H9 (cell line): ENCODE measurements around the gene WDR5B. TPM values are rescaled to one million over a fixed set of nuclear protein-coding genes. Genes with fewer than 3 reads are reported as not detected.

Experiments used
- DNase-seq: peaks from one replicate; pipeline ENCODE4 v3.0.0-alpha.2; 2017
- H2AFZ ChIP-seq: one replicate; pipeline ENCODE4 v1.6.1; 2013; ENCODE audit warnings: mild to moderate bottlenecking, low read length, control low read depth, moderate library complexity
- H2AK5ac ChIP-seq: 2 replicates; pipeline ENCODE4 v1.6.1; 2013; ENCODE audit warnings: low read length, control low read depth, mixed read lengths; ENCODE audit not compliant: insufficient read length
- H2BK120ac ChIP-seq: one replicate; pipeline ENCODE4 v1.6.1; 2013; ENCODE audit warnings: low read depth, mild to moderate bottlenecking, low read length, control low read depth, inconsistent platforms; ENCODE audit not compliant: poor library complexity, severe bottlenecking
- H2BK12ac ChIP-seq: 2 replicates; pipeline ENCODE4 v1.6.1; 2013; ENCODE audit warnings: low read length, control low read depth, mixed read lengths, low read depth; ENCODE audit not compliant: insufficient read length
- H2BK15ac ChIP-seq: 2 replicates; pipeline ENCODE4 v1.6.1; 2013; ENCODE audit warnings: low read depth, low read length, control low read depth
- H2BK20ac ChIP-seq: one replicate; pipeline ENCODE4 v1.6.1; 2013; ENCODE audit warnings: low read depth, mild to moderate bottlenecking, low read length, control low read depth, inconsistent platforms; ENCODE audit not compliant: poor library complexity, severe bottlenecking
- H2BK5ac ChIP-seq: 2 replicates; pipeline ENCODE4 v1.6.1; 2013; ENCODE audit warnings: low read length, control low read depth, mixed read lengths; ENCODE audit not compliant: insufficient read length
- H3K14ac ChIP-seq: 2 replicates; pipeline ENCODE4 v1.6.1; 2013; ENCODE audit warnings: low read length, control low read depth; ENCODE audit not compliant: insufficient read depth
- H3K18ac ChIP-seq: 2 replicates; pipeline ENCODE4 v1.6.1; 2013; ENCODE audit warnings: low read depth, mild to moderate bottlenecking, mixed read lengths, low read length, control low read depth; ENCODE audit not compliant: insufficient read length
- H3K23ac ChIP-seq: 2 replicates; pipeline ENCODE4 v1.6.1; 2013; ENCODE audit warnings: low read length, control low read depth, mixed read lengths, low read depth; ENCODE audit not compliant: insufficient read length
- H3K23me2 ChIP-seq: 2 replicates; pipeline ENCODE4 v1.6.1; 2013; ENCODE audit warnings: low read depth, mild to moderate bottlenecking, mixed read lengths, low read length, control low read depth; ENCODE audit not compliant: insufficient read length, poor library complexity, severe bottlenecking
- H3K27ac ChIP-seq: 2 replicates; pipeline ENCODE4 v1.5.1; 2013; ENCODE audit warnings: low read length, control low read depth, mixed read lengths, low read depth; ENCODE audit not compliant: insufficient read length
- H3K27me3 ChIP-seq: 2 replicates; pipeline ENCODE4 v1.6.1; 2013; ENCODE audit warnings: low read length, control low read depth, inconsistent platforms; ENCODE audit not compliant: insufficient read depth
- H3K4ac ChIP-seq: 2 replicates; pipeline ENCODE4 v1.6.1; 2013; ENCODE audit warnings: low read depth, mild to moderate bottlenecking, control low read depth, inconsistent platforms, low read length, moderate library complexity
- H3K4me1 ChIP-seq: 2 replicates; pipeline ENCODE4 v1.6.1; 2013; ENCODE audit warnings: low read length, control low read depth, inconsistent platforms; ENCODE audit not compliant: insufficient read depth
- H3K4me2 ChIP-seq: 2 replicates; pipeline ENCODE4 v1.6.1; 2013; ENCODE audit warnings: low read length, control low read depth, mixed read lengths; ENCODE audit not compliant: insufficient read length, insufficient read depth
- H3K56ac ChIP-seq: 2 replicates; pipeline ENCODE4 v1.6.1; 2013; ENCODE audit warnings: low read depth, mild to moderate bottlenecking, mixed read lengths, low read length, control low read depth; ENCODE audit not compliant: insufficient read length
- H3K79me1 ChIP-seq: 2 replicates; pipeline ENCODE4 v1.6.1; 2013; ENCODE audit warnings: low read depth, mild to moderate bottlenecking, moderate library complexity, low read length, control low read depth, inconsistent platforms; ENCODE audit not compliant: insufficient read depth, poor library complexity, severe bottlenecking
- H3K79me2 ChIP-seq: 2 replicates; pipeline ENCODE4 v1.6.1; 2013; ENCODE audit warnings: low read length, control low read depth, inconsistent platforms; ENCODE audit not compliant: insufficient read depth
- H3K9ac ChIP-seq: 2 replicates; pipeline ENCODE4 v1.6.1; 2013; ENCODE audit warnings: low read length, control low read depth, mixed read lengths; ENCODE audit not compliant: insufficient read length; ENCODE audit errors: extremely low read depth
- H3K9me3 ChIP-seq: one replicate; pipeline ENCODE4 v1.6.1; 2013; ENCODE audit warnings: low read depth, low read length, inconsistent platforms; ENCODE audit not compliant: control insufficient read depth
- H3T11ph ChIP-seq: one replicate; pipeline ENCODE4 v1.6.1; 2013; ENCODE audit warnings: mild to moderate bottlenecking, low read length, control low read depth, inconsistent platforms
- H4K20me1 ChIP-seq: one replicate; pipeline ENCODE4 v1.6.1; 2013; ENCODE audit not compliant: control insufficient read depth, insufficient read length, insufficient read depth
- H4K5ac ChIP-seq: 2 replicates; pipeline ENCODE4 v1.6.1; 2013; ENCODE audit warnings: low read depth, mild to moderate bottlenecking, mixed read lengths, low read length, control low read depth; ENCODE audit not compliant: insufficient read length
- H4K8ac ChIP-seq: replicated peaks from 2 replicates; pipeline ENCODE4 v1.6.1; 2013; ENCODE audit warnings: low read length, control low read depth, mixed read lengths, low read depth; ENCODE audit not compliant: insufficient read length
- H4K91ac ChIP-seq: 2 replicates; pipeline ENCODE4 v1.6.1; 2013; ENCODE audit warnings: low read depth, mild to moderate bottlenecking, moderate library complexity, mixed read lengths, low read length, control low read depth; ENCODE audit not compliant: insufficient read length
- H3K27ac Mint-ChIP-seq, 3 experiments: 2 replicates in 2 of 3; 3 replicates in 1 of 3; pipeline ENCODE4 v1.8.0; 2020 to 2021; ENCODE audit warnings: mixed read lengths in 3 of 3, mild to moderate bottlenecking in 1 of 3, moderate library complexity in 1 of 3
- H3K27me3 Mint-ChIP-seq: 2 replicates; pipeline ENCODE4 v1.8.0; 2021; ENCODE audit warnings: low read depth, mild to moderate bottlenecking, moderate library complexity, mixed read lengths
- H3K36me3 Mint-ChIP-seq, 3 experiments: 2 replicates in 2 of 3; 3 replicates in 1 of 3; pipeline ENCODE4 v1.8.0; 2020 to 2021; ENCODE audit warnings: low read depth in 3 of 3, mixed read lengths in 3 of 3; ENCODE audit not compliant: insufficient read depth in 1 of 3
- H3K4me1 Mint-ChIP-seq, 2 experiments: 2 replicates each; pipeline ENCODE4 v1.8.0; 2020; ENCODE audit warnings: mixed read lengths in 2 of 2
- H3K4me3 Mint-ChIP-seq, 2 experiments: 2 replicates in 1 of 2; 3 replicates in 1 of 2; pipeline ENCODE4 v1.8.0; 2020 to 2021; ENCODE audit warnings: mild to moderate bottlenecking in 2 of 2, mixed read lengths in 2 of 2, moderate library complexity in 1 of 2
- H3K9me3 Mint-ChIP-seq, 2 experiments: 2 replicates in 1 of 2; 3 replicates in 1 of 2; pipeline ENCODE4 v1.8.0; 2020; ENCODE audit warnings: mild to moderate bottlenecking in 2 of 2, mixed read lengths in 2 of 2, moderate library complexity in 1 of 2
- CTCF ChIP-seq: fragments of 200-600 bp; sonication (generic); conservative IDR thresholded peaks from 3 replicates; pipeline ENCODE4 v1.8.0; 2021; ENCODE audit warnings: antibody characterized with exemption, mild to moderate bottlenecking
- WGBS: extraction: QIAGEN DNeasy Blood & Tissue Kit; methylation state at CpG from one replicate; pipeline ENCODE4 v1.1.7; 2013; ENCODE audit warnings: missing lambda C conversion rate, low lambda C conversion rate, mixed read lengths; ENCODE audit not compliant: insufficient read length; ENCODE audit errors: extremely low coverage; 5-methylcytosine and 5-hydroxymethylcytosine counted together
- total RNA-seq: library from RNA; stranded (reverse); gene quantifications from 2 replicates; pipeline ENCODE4 v1.2.1, GENCODE V29; 2021

The WDR5B gene
- total RNA-seq, 1 experiment from 2014 or later = 3.7 TPM

- Histone ChIP-seq H4K91ac (no peak overlapping the region), H2BK120ac (no peak overlapping the region), H3K4ac (no peak overlapping the region), H4K5ac (no peak overlapping the region), H2BK20ac (no peak overlapping the region), H3K9ac (no peak overlapping the region), H3K4me1 (no peaks in the 10 kb centered on the region), H2BK15ac (no peak overlapping the region), H3K56ac (no peak overlapping the region), H3K27me3 (no peaks in the 10 kb centered on the region), H2BK12ac (no peak overlapping the region), H3T11ph (no peak overlapping the region), H4K8ac (no peak overlapping the region), H3K79me2 (no peaks in the 10 kb centered on the region; the same call in 1 of the 2 replicates), H3K4me2 (no peak overlapping the region), H3K18ac (no peak overlapping the region), H2AK5ac (no peak overlapping the region), H4K20me1 (no peaks in the 10 kb centered on the region), H3K79me1 (no peaks in the 10 kb centered on the region), H3K23ac (no peak overlapping the region), H3K27ac (no peak overlapping the region), H3K23me2 (no peaks in the 10 kb centered on the region), H2BK5ac (no peak overlapping the region), H2AFZ (no peak overlapping the region), H3K9me3 (no peaks in the 10 kb centered on the region), H3K14ac (no peak overlapping the region)
- no CpG with 5 or more reads among the region's 2 CpGs for WGBS
- H3K27ac Mint-ChIP-seq = no peak overlapping the region
- peaks cover 5 to 8% of the 10 kb centered on the region in 2 experiments; a peak in 3 of 4 replicates for H3K4me1 Mint-ChIP-seq
- no peak for TF ChIP-seq CTCF
- H3K27me3 Mint-ChIP-seq = no peaks in the 10 kb centered on the region
- H3K4me3 Mint-ChIP-seq = no peak overlapping the region
- H3K9me3 Mint-ChIP-seq = no peaks in the 10 kb centered on the region
- H3K36me3 Mint-ChIP-seq = peaks cover 0 to 17% (median 5%) of the 10 kb centered on the region in 3 experiments; a peak in 4 of 7 replicates
- no peak for DNase-seq
Measured at GRCh38 chr3:122391681-122392446, 24.0 kb downstream of the WDR5B start.
